ENCODE data around the gene HCN4. TPM values are rescaled to one million over a fixed set of nuclear protein-coding genes. Genes with fewer than 3 reads are reported as not detected.

HCN4 gene
- total RNA-seq, 6 donors from 2014 or later: under 0.01 to 0.69 (median 0.19) TPM

GRCh38 chr15:73325191-73325861 lies 43.4 kb downstream of the HCN4 start:
- WGBS, 2 donors: 61 to 64% methylated on average over 10 to 28 of the region's 29 CpGs

GRCh38 chr15:73324496-73325170 lies 44.1 kb downstream of the HCN4 start:
- H3K9me3 ChIP-seq: no peaks in the 10 kb centered on the region
- no peak for TF ChIP-seq POLR2A (IDR thresholded peaks at IDR 0.05)
- no peaks in the 10 kb centered on the region for H3K4me1 ChIP-seq
- ATAC-seq (ENCODE audit: low FRiP score in 2 of 2) (no peak), DNase-seq (no peak)
- H3K27ac ChIP-seq: no peak overlapping the region
- no peaks in the 10 kb centered on the region for H3K36me3 ChIP-seq
- 90 to 96% methylated on average over 9 to 16 of the region's 16 CpGs for WGBS, 2 donors
- no peak overlapping the region for H3K4me3 ChIP-seq
- no peaks in the 10 kb centered on the region for H3K27me3 ChIP-seq

More at GRCh38 chr15:73325191-73325861, 43.4 kb downstream of the HCN4 start:
- TF ChIP-seq POLR2AphosphoS5 (IDR thresholded peaks at IDR 0.05) (no peak), CTCF (IDR thresholded peaks at IDR 0.05) (no peak), EP300 (IDR thresholded peaks at IDR 0.05) (no peak), POLR2A (IDR thresholded peaks at IDR 0.05) (no peak)
- ATAC-seq (ENCODE audit: low FRiP score in 2 of 2) (no peak), DNase-seq (peak in 1 of 2 donors; percentile 73)
- H3K27ac ChIP-seq: no peak overlapping the region
- H3K4me3 ChIP-seq: no peak overlapping the region
- no peaks in the 10 kb centered on the region for H3K9me3 ChIP-seq
- H3K36me3 ChIP-seq: no peaks in the 10 kb centered on the region
- H3K4me1 ChIP-seq: no peaks in the 10 kb centered on the region
- no peaks in the 10 kb centered on the region for H3K27me3 ChIP-seq

- TF ChIP-seq EP300 (IDR thresholded peaks at IDR 0.05): no peak
- TF ChIP-seq CTCF (IDR thresholded peaks at IDR 0.05): no peak
- TF ChIP-seq POLR2AphosphoS5 (IDR thresholded peaks at IDR 0.05): no peak
- TF ChIP-seq POLR2A (IDR thresholded peaks at IDR 0.05): no peak
- no peak overlapping the region for H3K4me3 ChIP-seq
- no peaks in the 10 kb centered on the region for H3K36me3 ChIP-seq
- no peaks in the 10 kb centered on the region for H3K4me1 ChIP-seq
- 94 to 100% methylated on average over 1 to 16 of the region's 16 CpGs for WGBS, 2 donors
- no peak for ATAC-seq (ENCODE audit: low FRiP score in 2 of 2)
- no peak overlapping the region for H3K27ac ChIP-seq
- DNase-seq: peak in 1 of 2 donors; percentile 78
- no peaks in the 10 kb centered on the region for H3K9me3 ChIP-seq
- peaks cover 0 to 1% (median 0%) of the 10 kb centered on the region in 4 donors for H3K27me3 ChIP-seq
These were observed 44.8 kb downstream of the HCN4 start for GRCh38 chr15:73323956-73324355.

GRCh38 chr15:73323374-73323955 lies 45.3 kb downstream of the HCN4 start:
- peaks cover 0 to 6% (median 0%) of the 10 kb centered on the region in 4 donors for H3K27me3 ChIP-seq
- H3K9me3 ChIP-seq: no peaks in the 10 kb centered on the region
- no peak overlapping the region for H3K27ac ChIP-seq
- H3K36me3 ChIP-seq: no peaks in the 10 kb centered on the region
- H3K4me3 ChIP-seq: no peak overlapping the region
- no peak for ATAC-seq (ENCODE audit: low FRiP score in 2 of 2)
- no peaks in the 10 kb centered on the region for H3K4me1 ChIP-seq
- WGBS, 2 donors: 92 to 94% methylated on average over 30 of the region's 30 CpGs
- DNase-seq: no peak
- TF ChIP-seq POLR2A (IDR thresholded peaks at IDR 0.05): no peak
- TF ChIP-seq POLR2AphosphoS5 (IDR thresholded peaks at IDR 0.05): no peak
- TF ChIP-seq EP300 (IDR thresholded peaks at IDR 0.05): no peak
- no peak for TF ChIP-seq CTCF (IDR thresholded peaks at IDR 0.05)

GRCh38 chr15:73322665-73323373 lies 45.9 kb downstream of the HCN4 start:
- Histone ChIP-seq H3K4me3 (no peak overlapping the region), H3K27ac (no peak overlapping the region), H3K36me3 (no peaks in the 10 kb centered on the region), H3K27me3 (peaks cover 0 to 6% (median 0%) of the 10 kb centered on the region in 4 donors), H3K9me3 (no peaks in the 10 kb centered on the region), H3K4me1 (no peaks in the 10 kb centered on the region)
- peak in 1 of 2 donors; percentile 79 for DNase-seq
- TF ChIP-seq CTCF (IDR thresholded peaks at IDR 0.05) (no peak), POLR2AphosphoS5 (IDR thresholded peaks at IDR 0.05) (no peak), POLR2A (IDR thresholded peaks at IDR 0.05) (no peak), EP300 (IDR thresholded peaks at IDR 0.05) (no peak)
- ATAC-seq (ENCODE audit: low FRiP score in 2 of 2): no peak
- WGBS, 2 donors: 87 to 97% methylated on average over 13 to 29 of the region's 38 CpGs
